Endodermal cell (in vitro differentiated cells): ENCODE data around the gene PDP2. TPM values are rescaled to one million over a fixed set of nuclear protein-coding genes. Genes with fewer than 3 reads are reported as not detected.

Source experiments
- DNase-seq: peaks from one replicate; pipeline ENCODE4 v3.0.0-alpha.2; 2017
- H3K27ac ChIP-seq: 2 replicates; pipeline ENCODE4 v1.5.1; 2013; ENCODE audit warnings: mild to moderate bottlenecking, low read depth, low read length, moderate library complexity
- H3K27me3 ChIP-seq: 2 replicates; pipeline ENCODE4 v1.6.1; 2013; ENCODE audit warnings: mild to moderate bottlenecking, low read length, moderate library complexity; ENCODE audit not compliant: insufficient read depth, control insufficient read depth, poor library complexity, severe bottlenecking
- H3K36me3 ChIP-seq: 2 replicates; pipeline ENCODE4 v1.7.0; 2013; ENCODE audit warnings: mild to moderate bottlenecking, low read length, moderate library complexity; ENCODE audit not compliant: control insufficient read depth, insufficient read depth
- H3K4me1 ChIP-seq: one replicate; pipeline ENCODE4 v1.7.0; 2013; ENCODE audit warnings: low read length; ENCODE audit not compliant: control insufficient read depth, insufficient read depth
- H3K4me3 ChIP-seq: 2 replicates; pipeline ENCODE4 v1.5.1; 2013; ENCODE audit warnings: mild to moderate bottlenecking, low read length, moderate library complexity
- H3K9ac ChIP-seq: 2 replicates; pipeline ENCODE4 v1.6.1; 2013; ENCODE audit warnings: mild to moderate bottlenecking, low read length, moderate library complexity; ENCODE audit not compliant: poor library complexity, severe bottlenecking; ENCODE audit errors: extremely low read depth
- H3K9me3 ChIP-seq: 2 replicates; pipeline ENCODE4 v1.6.1; 2013; ENCODE audit warnings: mild to moderate bottlenecking, low read length, moderate library complexity; ENCODE audit not compliant: control insufficient read depth
- H3K27ac Mint-ChIP-seq: 2 replicates; pipeline ENCODE4 v1.8.0; 2020; ENCODE audit warnings: mixed read lengths
- H3K27me3 Mint-ChIP-seq: 2 replicates; pipeline ENCODE4 v1.8.0; 2021; ENCODE audit warnings: mild to moderate bottlenecking, mixed read lengths; ENCODE audit not compliant: insufficient read depth
- H3K36me3 Mint-ChIP-seq: 2 replicates; pipeline ENCODE4 v1.8.0; 2020; ENCODE audit warnings: low read depth, mixed read lengths
- H3K4me1 Mint-ChIP-seq: 2 replicates; pipeline ENCODE4 v1.8.0; 2020; ENCODE audit warnings: mixed read lengths
- H3K4me3 Mint-ChIP-seq: 2 replicates; pipeline ENCODE4 v1.8.0; 2020; ENCODE audit warnings: mild to moderate bottlenecking, moderate library complexity, mixed read lengths
- H3K9me3 Mint-ChIP-seq: 2 replicates; pipeline ENCODE4 v1.8.0; 2020; ENCODE audit warnings: mild to moderate bottlenecking, mixed read lengths
- WGBS, 2 experiments: methylation state at CpG; one replicate each; pipeline versions ENCODE4 v1.1.5 to v1.1.7; 2013; ENCODE audit warnings: missing lambda C conversion rate in 2 of 2, mixed read lengths in 1 of 2; ENCODE audit not compliant: insufficient coverage in 1 of 2, insufficient read length in 1 of 2; 5-methylcytosine and 5-hydroxymethylcytosine counted together
- total RNA-seq, 2 donors: library from RNA; stranded (reverse); fragmentation: NEBNext Ultra II Directional in 1 of 2; extraction: Animal tissue kit (Norgen Biotek cat#: 25700) in 1 of 2; gene quantifications; 2 replicates in 1 of 2; 3 replicates in 1 of 2; pipeline ENCODE4 v1.2.1, GENCODE V29; 2021
- TF ChIP-seq, protein P1 (sequence below): fragments of 200-600 bp; sonication (generic); conservative IDR thresholded peaks from 2 replicates; pipeline ENCODE4 v1.5.0; 2021; ENCODE audit warnings: antibody characterized with exemption, mild to moderate bottlenecking

The PDP2 gene
- total RNA-seq, 2 donors from 2014 or later: 23.1 to 31.5 TPM

DNA sequence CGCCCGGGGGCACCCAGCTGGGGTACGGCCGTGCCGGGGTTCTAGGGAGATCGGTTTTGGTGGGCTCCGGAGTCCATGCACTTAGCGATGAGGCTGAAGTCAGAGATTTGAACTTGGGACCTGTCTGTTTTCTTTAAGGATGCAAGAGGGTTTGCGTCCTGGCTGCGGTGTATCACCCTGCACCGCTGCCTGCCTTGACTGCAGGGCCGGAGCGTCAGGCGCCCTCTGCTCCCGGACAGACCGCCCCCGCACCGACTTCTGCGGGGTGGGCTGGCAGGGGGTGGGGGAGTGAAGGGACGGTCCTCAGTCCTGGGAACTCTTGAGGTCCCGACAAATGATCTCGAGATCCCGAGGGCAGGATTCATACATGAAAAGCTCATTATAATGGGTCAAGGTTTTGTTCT is 701 bp downstream of the PDP2 start:
- H3K27me3 Mint-ChIP-seq: peaks cover 8% of the 10 kb centered on the region
- Histone ChIP-seq H3K36me3 (peaks cover 20% of the 10 kb centered on the region), H3K9ac (peak overlapping the region; percentile 58), H3K27ac (no peak overlapping the region), H3K4me3 (peak overlapping the region; percentile 87), H3K9me3 (no peaks in the 10 kb centered on the region), H3K4me1 (peaks cover 6% of the 10 kb centered on the region), H3K27me3 (no peaks in the 10 kb centered on the region)
- TF ChIP-seq, protein P1, sequence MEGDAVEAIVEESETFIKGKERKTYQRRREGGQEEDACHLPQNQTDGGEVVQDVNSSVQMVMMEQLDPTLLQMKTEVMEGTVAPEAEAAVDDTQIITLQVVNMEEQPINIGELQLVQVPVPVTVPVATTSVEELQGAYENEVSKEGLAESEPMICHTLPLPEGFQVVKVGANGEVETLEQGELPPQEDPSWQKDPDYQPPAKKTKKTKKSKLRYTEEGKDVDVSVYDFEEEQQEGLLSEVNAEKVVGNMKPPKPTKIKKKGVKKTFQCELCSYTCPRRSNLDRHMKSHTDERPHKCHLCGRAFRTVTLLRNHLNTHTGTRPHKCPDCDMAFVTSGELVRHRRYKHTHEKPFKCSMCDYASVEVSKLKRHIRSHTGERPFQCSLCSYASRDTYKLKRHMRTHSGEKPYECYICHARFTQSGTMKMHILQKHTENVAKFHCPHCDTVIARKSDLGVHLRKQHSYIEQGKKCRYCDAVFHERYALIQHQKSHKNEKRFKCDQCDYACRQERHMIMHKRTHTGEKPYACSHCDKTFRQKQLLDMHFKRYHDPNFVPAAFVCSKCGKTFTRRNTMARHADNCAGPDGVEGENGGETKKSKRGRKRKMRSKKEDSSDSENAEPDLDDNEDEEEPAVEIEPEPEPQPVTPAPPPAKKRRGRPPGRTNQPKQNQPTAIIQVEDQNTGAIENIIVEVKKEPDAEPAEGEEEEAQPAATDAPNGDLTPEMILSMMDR: no peak
- peaks cover 18% of the 10 kb centered on the region for H3K36me3 Mint-ChIP-seq
- WGBS, 2 experiments: 0 to 4% methylated on average over 8 to 23 of the region's 23 CpGs
- no peak for DNase-seq
- H3K4me3 Mint-ChIP-seq: peak overlapping the region; percentile 82
- peaks cover 11% of the 10 kb centered on the region for H3K4me1 Mint-ChIP-seq
- no peaks in the 10 kb centered on the region for H3K9me3 Mint-ChIP-seq
- H3K27ac Mint-ChIP-seq: no peak overlapping the region

DNA sequence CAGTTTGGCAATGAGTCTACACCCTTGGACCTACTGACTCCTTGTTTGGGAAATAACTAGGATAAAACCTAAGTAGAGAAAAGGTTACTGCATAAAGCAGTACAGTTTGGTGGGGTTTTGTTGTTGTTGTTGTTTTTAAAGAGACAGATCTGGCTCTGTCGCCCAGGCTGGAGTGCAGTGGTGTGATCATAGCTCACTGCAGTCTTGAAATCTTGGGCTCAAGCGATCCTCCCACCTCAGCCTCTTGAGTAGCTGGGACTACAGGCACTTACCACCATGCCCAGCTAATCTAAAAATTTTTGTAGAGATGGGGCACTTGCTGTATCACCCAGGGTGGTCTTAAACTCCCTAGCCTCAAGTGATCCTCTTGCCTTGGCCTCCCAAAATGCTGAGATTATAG is 1.2 kb downstream of the PDP2 start:
- peak overlapping the region; percentile 82 for H3K4me3 Mint-ChIP-seq

DNA sequence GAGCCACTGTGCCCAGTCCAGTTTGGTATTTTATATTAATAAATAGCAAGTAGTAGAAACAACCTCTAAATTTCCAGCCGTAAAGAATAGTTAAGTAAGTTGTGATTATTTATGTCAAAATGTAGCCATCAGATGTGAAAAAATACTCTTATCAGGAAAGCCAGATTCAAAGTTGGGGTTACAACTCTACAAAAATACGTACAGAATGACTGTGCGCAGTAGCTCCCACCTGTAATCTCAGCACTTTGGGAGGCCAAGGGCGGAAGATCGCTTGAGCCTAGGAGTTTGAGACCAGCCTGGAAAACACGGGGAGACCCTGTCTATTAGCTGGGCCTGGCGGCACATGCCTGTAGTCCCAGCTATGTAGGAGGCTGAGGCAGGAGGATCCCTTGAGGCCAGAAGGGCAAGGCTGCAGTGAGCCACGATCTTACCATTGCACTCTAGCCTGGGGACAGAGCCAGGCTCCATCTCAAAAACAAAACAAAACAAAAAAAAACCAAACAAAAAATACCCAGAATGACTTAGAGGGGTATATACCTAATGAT is 1.7 kb downstream of the PDP2 start:
- Histone ChIP-seq H3K9me3 (no peaks in the 10 kb centered on the region), H3K4me1 (peaks cover 9% of the 10 kb centered on the region), H3K36me3 (peaks cover 21% of the 10 kb centered on the region), H3K27ac (no peak overlapping the region), H3K9ac (no peak overlapping the region), H3K4me3 (peak overlapping the region; percentile 87), H3K27me3 (no peaks in the 10 kb centered on the region)
- peaks cover 8% of the 10 kb centered on the region for H3K27me3 Mint-ChIP-seq
- DNase-seq: no peak
- TF ChIP-seq, protein P1: no peak
- peak overlapping the region; percentile 82 for H3K4me3 Mint-ChIP-seq
- no peaks in the 10 kb centered on the region for H3K9me3 Mint-ChIP-seq
- peaks cover 18% of the 10 kb centered on the region for H3K36me3 Mint-ChIP-seq
- WGBS, 2 experiments: 92 to 93% methylated on average over 3 to 8 of the region's 8 CpGs
- peaks cover 21% of the 10 kb centered on the region for H3K4me1 Mint-ChIP-seq
- no peak overlapping the region for H3K27ac Mint-ChIP-seq

More for the DNA sequence above, 1.2 kb downstream of the PDP2 start:
- Histone ChIP-seq H3K9me3 (no peaks in the 10 kb centered on the region), H3K27me3 (no peaks in the 10 kb centered on the region), H3K27ac (no peak overlapping the region), H3K9ac (peak overlapping the region; percentile 58), H3K4me1 (peaks cover 6% of the 10 kb centered on the region), H3K4me3 (peak overlapping the region; percentile 87), H3K36me3 (peaks cover 21% of the 10 kb centered on the region)
- H3K27me3 Mint-ChIP-seq: peaks cover 8% of the 10 kb centered on the region
- 75 to 95% methylated on average over 2 of the region's 2 CpGs for WGBS, 2 experiments
- TF ChIP-seq, protein P1: no peak
- H3K27ac Mint-ChIP-seq: no peak overlapping the region
- H3K36me3 Mint-ChIP-seq: peaks cover 18% of the 10 kb centered on the region
- no peak for DNase-seq
- H3K9me3 Mint-ChIP-seq: no peaks in the 10 kb centered on the region
- peaks cover 16% of the 10 kb centered on the region for H3K4me1 Mint-ChIP-seq
